ENCODE measurements around the gene BTBD17.

BTBD17 gene

DNA sequence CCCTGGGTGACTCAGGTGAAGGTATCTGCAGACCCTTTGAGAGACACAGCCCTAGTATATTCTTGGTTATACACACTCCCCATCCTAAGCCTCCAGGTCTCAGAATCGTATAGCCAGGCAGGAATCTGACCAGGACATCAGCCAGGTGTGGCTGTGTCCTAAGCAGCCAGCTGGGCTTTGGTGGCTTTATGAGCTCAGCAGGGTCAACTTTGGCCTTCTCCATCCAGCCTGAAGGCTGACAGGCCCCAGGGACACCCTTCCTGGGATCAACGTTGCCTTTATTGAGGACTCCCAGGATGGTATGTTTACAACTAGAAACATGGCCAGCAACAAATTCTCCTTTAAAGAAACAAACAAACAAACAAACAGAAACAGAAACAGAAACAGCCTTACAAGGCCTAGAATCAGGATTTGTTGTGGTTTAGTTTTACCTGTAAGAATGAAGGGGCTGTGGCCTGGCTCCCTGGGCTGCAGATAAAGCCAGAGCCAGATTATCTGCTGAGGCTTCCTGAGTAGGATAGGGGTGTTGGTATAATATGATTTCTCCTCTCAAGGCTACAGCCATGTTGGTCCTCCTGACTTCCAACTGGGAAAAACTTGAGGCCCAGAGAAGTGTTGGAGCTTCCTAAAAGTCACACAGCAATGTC is 27.2 kb downstream of the BTBD17 start:
- DNase-seq: no peak

DNA sequence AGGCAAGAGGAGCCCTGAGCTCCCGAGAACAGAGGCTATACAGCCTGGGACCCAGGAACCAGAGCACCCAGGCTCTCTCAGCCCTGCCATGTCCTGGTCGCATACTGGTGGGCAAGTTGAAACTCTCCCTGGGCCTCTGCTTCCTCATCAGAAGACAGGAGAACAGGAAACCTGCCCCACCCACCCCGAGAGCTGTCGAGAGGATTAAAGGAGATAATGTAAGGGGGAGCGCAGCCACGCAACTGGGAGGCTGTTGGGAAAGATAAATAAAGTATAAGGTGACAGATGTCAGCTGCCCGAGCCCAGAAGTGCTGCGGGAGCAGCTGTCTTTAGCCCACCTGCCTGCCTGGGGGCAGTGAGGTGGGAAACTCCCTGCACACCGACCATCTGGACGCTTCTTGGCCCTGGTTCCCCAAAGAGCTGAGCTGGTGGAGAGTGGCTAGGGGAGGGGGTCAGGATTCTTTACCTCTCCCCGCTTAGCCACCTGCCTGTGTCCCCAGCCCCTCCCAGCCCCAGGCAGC is 28.8 kb downstream of the BTBD17 start:
- DNase-seq: no peak

DNA sequence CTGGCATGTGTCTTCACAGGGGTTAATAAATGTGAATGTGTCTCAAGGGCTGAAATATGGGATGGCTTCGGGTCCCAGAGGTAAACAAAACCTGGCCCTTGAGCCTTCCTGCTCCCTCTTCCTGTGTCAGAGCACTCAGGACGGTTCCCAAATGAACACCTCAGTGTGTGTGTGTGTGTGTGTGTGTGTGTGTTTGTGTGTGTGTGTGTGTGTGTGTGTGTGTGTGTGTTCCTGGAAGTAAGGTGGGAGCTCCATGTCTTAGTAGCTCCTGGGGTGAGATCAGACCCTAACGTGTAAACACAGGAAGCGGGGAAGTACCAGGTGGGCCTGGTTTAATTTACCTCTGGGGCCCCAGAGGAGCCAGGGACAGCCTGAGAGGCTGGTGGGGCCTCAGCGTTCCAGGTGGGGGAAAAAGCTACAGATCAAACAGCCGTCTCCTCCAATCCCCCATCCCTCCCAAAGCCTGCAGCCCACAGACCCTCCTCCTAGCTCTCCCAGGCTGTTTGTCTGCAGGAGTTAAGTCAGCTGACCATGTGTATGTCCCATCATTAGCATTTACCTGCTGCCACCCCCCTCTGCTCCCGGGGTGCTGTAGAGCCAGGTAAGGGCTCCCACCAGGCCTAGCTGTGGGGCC is 29.5 kb downstream of the BTBD17 start:
- no peak for DNase-seq

DNA sequence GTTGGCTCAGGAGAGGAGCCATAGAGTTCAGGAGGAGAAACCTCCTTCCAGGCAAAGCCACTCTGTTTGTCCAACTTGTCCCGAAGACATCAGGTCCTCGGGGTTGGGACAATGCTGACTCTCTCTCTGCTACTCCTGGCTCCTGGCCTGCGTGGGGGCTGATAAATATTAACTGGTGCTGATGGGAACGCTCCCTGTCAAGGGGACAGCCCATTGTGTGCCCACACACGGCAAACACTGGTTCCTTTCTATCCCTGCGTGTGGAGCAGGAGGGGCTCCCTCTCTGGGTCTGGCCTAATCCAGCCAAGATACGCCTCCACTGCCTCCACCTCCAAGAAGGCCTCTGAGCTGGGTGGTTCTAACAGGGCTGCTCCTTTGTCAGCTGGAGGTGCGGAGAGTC is 31.2 kb downstream of the BTBD17 start:
- no peak for DNase-seq

DNA sequence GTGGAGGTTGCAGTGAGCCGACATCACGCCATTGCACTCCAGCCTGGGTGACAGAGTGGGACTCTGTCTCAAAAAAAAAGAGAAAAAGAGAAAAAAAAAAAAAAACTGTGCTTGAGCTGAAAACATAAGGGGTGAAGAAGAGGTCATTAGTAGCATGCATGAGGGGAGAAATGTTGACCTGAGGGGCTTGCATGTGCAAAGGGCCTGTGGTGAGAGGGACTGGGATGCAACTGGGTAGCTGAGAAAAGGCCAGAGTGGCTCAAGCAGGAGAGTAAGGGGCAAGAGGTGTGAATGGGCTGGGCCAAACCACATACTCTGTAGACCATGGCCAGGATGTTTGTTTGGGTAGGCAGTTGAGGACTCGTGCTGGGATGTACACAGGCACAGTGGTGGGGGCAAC is 32.3 kb downstream of the BTBD17 start:
- no peak for DNase-seq

DNA sequence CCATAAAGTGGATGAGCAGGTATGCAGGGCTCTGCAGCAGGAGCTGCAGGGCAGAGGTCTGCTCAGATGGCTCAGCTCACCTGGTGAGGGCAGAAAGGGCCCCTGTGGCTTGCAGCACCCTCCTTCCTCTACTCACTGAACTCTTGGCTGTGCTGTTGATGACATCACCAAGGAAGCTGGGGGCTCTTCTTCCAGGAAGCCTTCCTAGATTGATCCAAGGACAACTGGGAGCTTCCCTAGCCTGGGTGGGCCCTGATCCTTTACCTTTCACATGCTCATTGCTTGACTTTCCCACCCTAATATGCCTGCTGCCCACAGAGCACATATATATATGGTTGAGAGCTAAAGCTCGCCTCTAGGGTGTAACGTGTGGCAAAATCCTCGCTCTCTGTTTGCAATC is 33.2 kb downstream of the BTBD17 start:
- no peak for DNase-seq

DNA sequence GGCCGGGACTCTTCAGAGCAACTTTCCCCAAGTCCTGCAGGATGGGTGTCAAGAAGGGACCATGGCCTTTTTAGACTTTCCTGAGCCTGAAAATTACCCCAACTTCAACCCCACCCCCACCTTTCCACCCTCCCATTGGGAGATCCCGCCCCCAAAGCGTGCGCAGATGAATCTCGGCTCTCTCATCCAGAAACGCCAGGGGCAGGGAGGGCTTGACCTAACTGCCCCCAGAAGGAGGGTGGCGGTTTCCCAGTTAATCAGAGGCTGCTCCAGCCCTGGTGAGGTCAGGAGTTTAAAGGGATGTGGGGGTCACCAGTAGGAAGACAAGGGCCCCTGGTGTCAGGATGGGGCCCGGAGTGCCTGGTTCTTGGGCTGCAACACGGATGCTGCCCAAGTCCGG is 35.2 kb downstream of the BTBD17 start:
- no peak for DNase-seq

DNA sequence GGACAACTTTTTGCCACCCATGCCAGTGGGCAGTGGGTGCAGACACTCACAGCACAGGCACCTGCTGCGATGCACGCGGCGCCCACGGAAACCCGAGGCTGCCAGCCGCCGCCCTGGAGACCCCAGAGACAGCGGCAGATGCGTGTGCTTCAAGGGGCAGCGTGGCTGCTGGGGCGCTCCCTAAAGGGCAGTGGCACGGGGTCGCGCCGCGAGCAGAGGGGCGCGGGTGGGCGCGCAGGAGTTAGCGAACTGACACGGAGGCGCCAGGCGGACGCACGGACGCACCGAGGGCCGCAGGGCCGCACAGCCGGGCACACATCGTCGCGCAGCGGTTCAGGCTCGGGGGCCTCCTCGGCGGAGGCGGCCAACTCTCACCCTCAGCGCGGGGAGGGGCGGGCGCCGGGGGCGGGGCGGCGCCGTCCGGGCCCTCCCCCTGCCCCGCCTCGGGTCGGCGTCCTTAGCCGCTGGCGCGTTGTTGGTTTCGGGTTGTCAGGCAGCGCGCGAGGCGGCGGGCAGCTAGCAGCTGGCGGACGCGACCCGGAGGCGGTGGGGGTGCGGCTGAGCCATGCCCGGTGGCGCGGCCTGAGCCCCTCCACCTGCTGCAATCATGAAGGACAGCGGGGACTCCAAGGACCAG is 35.8 kb downstream of the BTBD17 start, which contains the start of gene KIF19:
Gene KIF19 (plus strand): TSS at position 484 of the 637 bp plus-strand sequence. CDS start 124 bp downstream, at position 608.
- DNase-seq: no peak

DNA sequence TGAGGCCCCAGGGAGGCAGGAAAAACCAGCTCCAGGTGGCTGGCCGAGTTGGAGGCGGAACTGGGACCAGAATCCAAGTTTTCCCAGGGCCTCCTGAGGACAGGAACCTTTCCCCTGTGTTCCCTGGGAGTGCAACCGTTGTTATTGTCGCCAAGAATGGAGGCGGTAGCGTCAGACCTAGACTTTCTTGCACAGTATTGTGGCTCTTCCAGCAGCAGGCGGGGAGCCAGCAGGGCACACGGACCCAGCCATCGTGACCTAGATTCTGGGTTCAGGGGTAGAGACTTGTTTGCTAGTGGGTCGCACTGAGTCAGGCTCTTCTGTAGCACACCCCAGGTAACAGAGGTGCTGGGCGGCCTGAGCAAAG is 36.3 kb downstream of the BTBD17 start:
- DNase-seq: no peak

DNA sequence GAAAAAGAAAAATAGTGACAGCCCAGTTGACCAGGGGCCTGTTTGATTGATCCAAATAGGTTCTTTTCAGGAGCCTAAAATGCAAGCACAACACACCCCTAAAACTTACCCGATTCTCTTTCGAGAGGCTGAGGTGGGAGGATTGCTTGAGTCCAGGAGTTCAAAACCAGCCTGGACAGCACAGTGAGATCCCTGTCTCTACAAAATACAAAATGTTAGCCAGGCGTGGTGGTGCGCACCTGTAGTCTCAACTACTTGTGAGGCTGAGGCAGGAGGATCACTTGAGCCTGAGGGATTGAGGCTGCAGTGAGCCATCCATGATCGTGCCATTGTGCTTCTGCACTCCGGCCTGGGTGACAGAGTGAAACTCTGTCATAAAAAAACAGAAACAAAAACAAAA is 37.1 kb downstream of the BTBD17 start:
- DNase-seq: no peak

DNA sequence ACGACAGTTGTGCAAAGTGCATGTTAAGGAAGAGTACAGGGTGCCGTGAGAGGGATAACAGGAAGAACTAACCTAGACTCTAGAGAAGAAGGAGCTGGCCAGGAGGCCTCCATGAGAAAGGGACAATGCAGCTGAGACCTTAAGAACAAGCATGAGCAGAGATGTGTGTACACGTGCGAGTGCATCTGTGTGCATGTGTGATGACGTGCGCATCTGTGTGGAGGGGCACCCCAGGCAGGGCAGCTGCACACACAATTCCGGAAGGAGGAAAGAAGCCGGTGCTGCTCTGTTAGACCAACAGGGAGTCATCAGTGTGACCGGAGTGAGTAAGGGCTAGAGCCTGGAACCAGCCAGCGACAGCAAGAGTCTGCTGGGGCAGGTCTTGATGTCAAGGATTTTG is 43.3 kb downstream of the BTBD17 start:
- no peak for DNase-seq

DNA sequence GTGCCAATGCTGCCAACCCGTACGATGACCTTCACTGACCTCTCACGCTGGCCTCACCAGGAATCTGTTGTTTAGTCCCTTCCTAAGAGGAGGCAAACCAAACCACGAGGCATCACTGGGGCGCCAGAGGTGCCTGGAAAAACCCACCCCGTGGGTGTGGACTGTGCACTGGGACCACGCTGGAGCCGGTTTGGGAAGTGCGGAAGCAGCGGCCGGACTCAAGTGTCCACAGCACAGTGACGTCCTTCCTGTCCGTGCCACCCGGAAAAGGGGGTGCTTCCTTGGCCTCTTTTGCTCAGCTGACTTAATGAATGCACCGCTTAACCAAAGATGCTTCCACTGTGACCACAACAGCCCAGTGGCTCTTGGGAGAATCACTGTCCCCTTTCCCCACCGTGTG is 44.6 kb downstream of the BTBD17 start:
- no peak for DNase-seq

DNA sequence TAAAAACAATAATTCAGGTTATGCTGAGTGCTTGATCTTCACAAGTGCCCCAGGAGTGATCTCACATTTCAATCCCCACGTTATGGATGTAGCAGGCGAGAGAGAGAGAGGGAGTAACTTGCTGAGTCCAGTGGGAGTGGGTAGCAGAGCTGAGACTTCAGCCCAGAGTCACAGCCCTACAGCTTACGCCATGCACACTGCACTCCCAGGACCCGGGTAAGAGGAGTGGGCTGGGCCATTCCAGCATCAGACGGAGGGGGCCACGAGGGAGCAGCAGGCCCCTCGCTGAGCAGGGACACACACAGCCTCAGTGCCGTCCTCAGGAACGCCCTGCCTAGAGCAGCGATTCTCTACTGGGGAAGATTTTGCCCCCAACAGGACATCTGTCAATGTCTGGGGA is 45.4 kb downstream of the BTBD17 start:
- DNase-seq: no peak

DNA sequence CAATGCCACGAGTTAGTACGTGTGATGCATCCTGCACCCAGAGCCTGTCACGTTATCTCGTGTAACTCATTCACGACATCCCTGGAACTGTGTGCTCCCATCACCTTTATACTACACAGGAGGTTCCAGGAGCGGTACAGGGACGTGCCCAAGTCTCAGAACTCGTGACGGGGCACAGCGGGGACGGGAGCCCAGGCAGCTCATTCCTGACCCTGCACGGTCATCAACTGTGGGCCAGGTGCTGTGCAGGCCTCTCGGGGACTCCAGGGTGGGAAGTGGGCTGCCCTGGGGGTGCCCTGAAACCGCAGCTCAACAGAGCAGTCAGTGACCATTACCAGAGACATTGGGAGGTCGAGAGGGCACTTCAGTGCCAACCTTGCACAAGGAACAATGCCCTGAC is 46.8 kb downstream of the BTBD17 start:
- no peak for DNase-seq

DNA sequence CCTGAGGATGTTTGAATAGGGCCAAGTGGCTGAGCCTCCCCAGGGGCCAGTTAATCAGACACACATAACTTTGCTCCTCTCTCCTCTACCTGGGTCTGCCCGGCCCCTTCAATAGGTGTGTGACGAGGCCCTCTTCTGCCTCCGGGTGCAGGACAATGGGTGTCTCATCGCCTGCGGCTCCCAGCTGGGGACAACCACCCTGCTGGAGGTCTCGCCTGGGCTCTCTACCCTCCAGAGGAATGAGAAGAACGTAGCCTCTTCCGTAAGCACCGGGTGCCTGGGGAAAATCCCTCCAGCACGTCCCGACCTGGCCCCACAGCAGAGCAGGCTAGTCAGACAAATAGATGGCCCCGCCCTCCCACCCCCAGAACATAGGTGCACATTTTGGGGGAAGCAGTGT is 51.8 kb downstream of the BTBD17 start:
- no peak for DNase-seq

DNA sequence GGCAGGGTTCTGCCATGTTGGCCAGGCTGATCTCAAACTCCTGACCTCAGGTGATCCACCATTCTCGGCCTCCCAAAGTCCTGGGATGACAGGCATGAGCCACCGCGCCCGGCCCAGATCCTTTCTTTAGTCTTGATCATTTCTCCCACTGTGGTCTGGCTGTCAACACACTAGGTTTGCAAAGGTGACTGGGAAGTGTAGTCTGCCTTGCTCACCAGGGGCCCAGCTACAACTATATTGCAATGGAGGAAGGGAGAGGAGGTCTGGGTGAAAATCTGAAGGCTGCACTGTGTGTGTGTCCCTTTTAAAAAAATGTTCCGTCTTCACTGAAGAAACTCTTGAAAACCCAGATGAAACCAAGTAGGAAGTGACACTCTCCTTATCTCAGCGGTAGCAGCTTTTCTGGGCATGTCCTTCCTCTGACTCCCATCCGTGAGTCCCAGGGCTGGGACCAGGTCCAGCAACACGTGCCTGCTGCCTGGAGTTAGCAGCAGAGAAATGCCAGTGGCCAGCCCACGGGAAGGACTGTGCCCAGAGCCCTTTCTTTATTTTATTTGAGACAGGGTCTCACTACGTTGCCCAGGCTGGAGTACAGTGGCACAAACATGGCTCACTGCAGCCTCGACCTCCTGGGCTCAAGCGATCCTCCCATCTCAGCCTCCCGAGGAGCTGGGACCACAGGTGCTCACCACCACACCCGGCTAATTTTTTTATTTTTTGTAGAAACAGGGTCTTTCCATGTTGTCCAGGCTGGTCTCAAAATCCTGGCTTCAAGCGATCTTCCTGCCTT is 53.5 kb downstream of the BTBD17 start:
- DNase-seq: no peak
